HCT116 (cell line): ENCODE data around the gene C2orf72. TPM values are rescaled to one million over a fixed set of nuclear protein-coding genes. Genes with fewer than 3 reads are reported as not detected.

Experiments
- ATAC-seq: fragments of 200-7000 bp; cut with Tn5 transposase; 2 replicates; pipeline ENCODE4 v1.9.1; 2020; ENCODE audit warnings: mild to moderate bottlenecking, moderate library complexity
- BruUV-seq: library from RNA; stranded (reverse); fragments of 400-500 nt; replicated peaks from 2 replicates; lab custom pipeline; 2021; lab: Mats Ljungman, UMichigan
- CTCF ChIA-PET: fragments of 300-600 bp; sonication (Branson Sonifier 250); formaldehyde crosslinking; loops from one replicate; lab custom pipeline; 2021; ENCODE audit warnings: antibody characterized with exemption; lab: Charles Lee
- POLR2A ChIA-PET: fragments of 300-600, 350-600 bp; sonication (Branson Sonifier 250); formaldehyde crosslinking; loops from one replicate; lab custom pipeline; 2021; ENCODE audit warnings: antibody characterized with exemption; lab: Charles Lee
- RAD21 ChIA-PET, 2 experiments: fragments of 300-600 bp; sonication (Branson Sonifier 250); formaldehyde crosslinking; loops; one replicate each; lab custom pipeline; 2023; ENCODE audit warnings: low total read pairs in 2 of 2; ENCODE audit not compliant: uncharacterized antibody in 2 of 2, unreplicated experiment in 2 of 2, low non-redundant PET in 1 of 2; lab: Charles Lee
- DNase-seq: peaks from one replicate; pipeline ENCODE4 v3.0.0-alpha.2; 2010; ENCODE audit warnings: low read depth, low spot score
- H2AFZ ChIP-seq: fragments of 200-600 bp; shearing (Covaris generic), sonication (generic); 2 replicates; pipeline ENCODE4 v1.6.1; 2017; ENCODE audit warnings: low read depth, mixed run types, mixed read lengths, antibody characterized with exemption, low read length; ENCODE audit not compliant: poor library complexity, severe bottlenecking
- H3K27ac ChIP-seq: 2 replicates; pipeline ENCODE4 v1.5.1; 2012; ENCODE audit warnings: low read depth, low read length
- H3K27me3 ChIP-seq: fragments of 200-600 bp; sonication (generic); 2 replicates; pipeline ENCODE4 v1.6.1; 2016; ENCODE audit warnings: mixed run types, low read length, mixed read lengths; ENCODE audit not compliant: insufficient read depth
- H3K36me3 ChIP-seq, 2 experiments: fragments of 200-500 bp in 1 of 2; fragments of 200-600 bp in 1 of 2; sonication (Bioruptor generic) in 1 of 2; sonication (generic) in 1 of 2; 2 replicates each; pipeline versions ENCODE4 v1.5.1 to v1.6.1; 2014 to 2016; ENCODE audit warnings: low read length in 2 of 2, inconsistent platforms in 1 of 2, mixed read lengths in 1 of 2, mixed run types in 1 of 2; ENCODE audit not compliant: insufficient read depth in 2 of 2, control insufficient read depth in 1 of 2
- H3K4me1 ChIP-seq, 2 experiments: fragments of 200-600 bp in 1 of 2; sonication (generic) in 1 of 2; 2 replicates each; pipeline versions ENCODE4 v1.5.1 to v1.6.1; 2012 to 2017; ENCODE audit warnings: low read length in 2 of 2, inconsistent platforms in 1 of 2, mild to moderate bottlenecking in 1 of 2, mixed read lengths in 1 of 2, mixed run types in 1 of 2, moderate library complexity in 1 of 2; ENCODE audit not compliant: insufficient read depth in 2 of 2, control insufficient read depth in 1 of 2
- H3K4me2 ChIP-seq: fragments of 200-600 bp; sonication (generic); 2 replicates; pipeline ENCODE4 v1.6.1; 2017; ENCODE audit warnings: mixed run types, low read length, mixed read lengths
- H3K4me3 ChIP-seq, 2 experiments: fragments of 200-600 bp in 1 of 2; sonication (generic) in 1 of 2; replicated peaks in 1 of 2; 2 replicates each; pipeline ENCODE4 v1.5.1; 2011 to 2016; ENCODE audit warnings: low read length in 2 of 2, control low read depth in 1 of 2, low read depth in 1 of 2, mild to moderate bottlenecking in 1 of 2, mixed read lengths in 1 of 2, mixed run types in 1 of 2
- H3K79me2 ChIP-seq: fragments of 200-600 bp; sonication (generic); 2 replicates; pipeline ENCODE4 v1.6.1; 2017; ENCODE audit warnings: mild to moderate bottlenecking, mixed run types, low read length, moderate library complexity, mixed read lengths; ENCODE audit not compliant: insufficient read depth
- H3K9ac ChIP-seq: fragments of 200-600 bp; sonication (generic); 2 replicates; pipeline ENCODE4 v1.6.1; 2016; ENCODE audit warnings: low read length, mixed read lengths
- H3K9me2 ChIP-seq: fragments of 200-600 bp; sonication (generic), shearing (Covaris generic); 2 replicates; pipeline ENCODE4 v1.6.1; 2017; ENCODE audit warnings: mixed run types, mild to moderate bottlenecking, moderate library complexity; ENCODE audit not compliant: insufficient read depth
- H3K9me3 ChIP-seq, 2 experiments: fragments of 200-500 bp in 1 of 2; fragments of 200-600 bp in 1 of 2; sonication (Bioruptor generic) in 1 of 2; sonication (generic) in 1 of 2; 2 replicates each; pipeline ENCODE4 v1.6.1; 2014 to 2017; ENCODE audit warnings: low read length in 2 of 2, mixed read lengths in 2 of 2, inconsistent platforms in 1 of 2, low read depth in 1 of 2, mild to moderate bottlenecking in 1 of 2, mixed run types in 1 of 2, moderate library complexity in 1 of 2; ENCODE audit not compliant: control insufficient read depth in 1 of 2, insufficient read depth in 1 of 2
- H4K20me1 ChIP-seq: fragments of 200-600 bp; sonication (generic), shearing (Covaris generic); 2 replicates; pipeline ENCODE4 v1.6.1; 2017; ENCODE audit warnings: mixed run types, mild to moderate bottlenecking, moderate library complexity; ENCODE audit not compliant: insufficient read depth
- CBX3 ChIP-seq: IDR thresholded peaks from 2 replicates; pipeline ENCODE4 v1.6.1; 2012; ENCODE audit warnings: low read depth
- CEBPB ChIP-seq: IDR thresholded peaks from 2 replicates; pipeline ENCODE4 v1.6.1; 2012; ENCODE audit warnings: low read depth
- CTCF ChIP-seq, 3 experiments: fragments of 200-600 bp in 1 of 3; sonication (generic) in 1 of 3; IDR thresholded peaks in 2 of 3; conservative IDR thresholded peaks in 1 of 3; 2 replicates each; pipeline ENCODE4 v1.5.1; 2012 to 2017; ENCODE audit warnings: low read depth in 2 of 3, low read length in 2 of 3, antibody characterized with exemption in 1 of 3, borderline replicate concordance in 1 of 3, control low read depth in 1 of 3, mild to moderate bottlenecking in 1 of 3, mixed read lengths in 1 of 3, mixed run types in 1 of 3, moderate library complexity in 1 of 3; ENCODE audit not compliant: insufficient read depth in 1 of 3
- ELF1 ChIP-seq: IDR thresholded peaks from 2 replicates; pipeline ENCODE4 v1.6.1; 2012; ENCODE audit warnings: low read depth, borderline replicate concordance
- EZH2 ChIP-seq: fragments of 200-600 bp; sonication (generic); IDR thresholded peaks from 2 replicates; pipeline ENCODE4 v1.6.1; 2017; ENCODE audit warnings: antibody characterized with exemption, mixed run types
- EZH2phosphoT487 ChIP-seq: fragments of 200-600 bp; IDR thresholded peaks from 2 replicates; pipeline ENCODE4 v1.6.1; 2018; ENCODE audit warnings: antibody characterized with exemption, borderline replicate concordance
- FOSL1 ChIP-seq: IDR thresholded peaks from 2 replicates; pipeline ENCODE4 v1.6.1; 2012; ENCODE audit warnings: low read depth
- MAX ChIP-seq: IDR thresholded peaks from 2 replicates; pipeline ENCODE4 v1.6.1; 2012
- POLR2A ChIP-seq: IDR thresholded peaks from 2 replicates; pipeline ENCODE4 v1.7.0; 2011; ENCODE audit warnings: borderline replicate concordance; ENCODE audit not compliant: insufficient read depth, insufficient read length; ENCODE audit errors: extremely low read depth
- POLR2AphosphoS5 ChIP-seq: IDR thresholded peaks from 2 replicates; pipeline ENCODE4 v1.6.1; 2011; ENCODE audit warnings: mild to moderate bottlenecking, low read depth, low read length, moderate library complexity
- RAD21 ChIP-seq: IDR thresholded peaks from 2 replicates; pipeline ENCODE4 v1.6.1; 2012; ENCODE audit warnings: low read depth, mild to moderate bottlenecking
- REST ChIP-seq: IDR thresholded peaks from 2 replicates; pipeline ENCODE4 v1.6.1; 2012; ENCODE audit warnings: low read depth
- SIN3A ChIP-seq: IDR thresholded peaks from 2 replicates; pipeline ENCODE4 v1.6.1; 2012; ENCODE audit warnings: low read depth
- ZBTB33 ChIP-seq: IDR thresholded peaks from 2 replicates; pipeline ENCODE4 v1.6.1; 2011; ENCODE audit warnings: mild to moderate bottlenecking, low read length, moderate library complexity; ENCODE audit not compliant: insufficient replicate concordance; ENCODE audit errors: extremely low read depth
- intact Hi-C: fragments of 100-400 bp; cut with micrococcal nuclease; formaldehyde crosslinking; loops from 2 replicates; pipeline ENCODE4 v1.10.0; 2022
- total RNA-seq: library from RNA; stranded (reverse); gene quantifications from one replicate; pipeline ENCODE4 v1.2.1, GENCODE V29; 2021; ENCODE audit not compliant: unreplicated experiment

The C2orf72 gene
- total RNA-seq, 1 experiment from 2014 or later: 3.7 TPM

GRCh38 chr2:231015478-231015877, 21.8 kb upstream of the C2orf72 start:
- POLR2A ChIA-PET: no interaction called here
- H4K20me1 ChIP-seq: no peaks in the 10 kb centered on the region
- ATAC-seq (no peak), DNase-seq (no peak)
- no peak for TF ChIP-seq REST
- TF ChIP-seq POLR2AphosphoS5: no peak
- no peak for TF ChIP-seq ELF1
- TF ChIP-seq POLR2A: no peak
- no peak for TF ChIP-seq ZBTB33
- TF ChIP-seq MAX: no peak
- no peak for TF ChIP-seq FOSL1
- TF ChIP-seq EZH2phosphoT487: no peak
- no peak for TF ChIP-seq CTCF (IDR thresholded peaks at IDR 0.05 in 2 of 3, conservative IDR thresholded peaks at IDR 0.05 in 1 of 3; ENCODE audit: borderline replicate concordance in 1 of 3, insufficient read depth in 1 of 3, low read depth in 2 of 3, low read length in 2 of 3)
- no peak for TF ChIP-seq RAD21
- no peak for TF ChIP-seq CBX3
- TF ChIP-seq EZH2: no peak
- no peak for TF ChIP-seq CEBPB
- TF ChIP-seq SIN3A: no peak
- no peak overlapping the region for H3K27ac ChIP-seq
- no peaks in the 10 kb centered on the region for H3K9me2 ChIP-seq
- no peaks in the 10 kb centered on the region for H3K27me3 ChIP-seq
- no peak overlapping the region for H2AFZ ChIP-seq
- no peak overlapping the region for H3K4me3 ChIP-seq
- H3K9me3 ChIP-seq: no peaks in the 10 kb centered on the region
- no peaks in the 10 kb centered on the region for H3K36me3 ChIP-seq
- BruUV-seq: no TSS peak
- RAD21 ChIA-PET: no interaction called here
- H3K79me2 ChIP-seq: no peaks in the 10 kb centered on the region
- CTCF ChIA-PET: no interaction called here
- no peak overlapping the region for H3K4me2 ChIP-seq
- intact Hi-C loops: no loop called here
- H3K9ac ChIP-seq: no peak overlapping the region
- H3K4me1 ChIP-seq: peaks cover 0 to 4% of the 10 kb centered on the region in 2 experiments; a peak in 1 of 4 replicates
